Activated T-cell treated with anti-CD3 and anti-CD28 coated beads for 48 hours (primary cell): ENCODE measurements around the gene USP47.

ENCODE experiments used
- DNase-seq: peaks from one replicate; pipeline ENCODE4 v3.0.0-alpha.2; 2020; ENCODE audit warnings: low read depth

Gene USP47

GRCh38 chr11:11841723-11842420, at the start of gene USP47:
TSS of gene USP47 (plus strand) at chr11:11841972. CDS start at chr11:11842186, 214 bp downstream.
- DNase-seq = peak; percentile 92

GRCh38 chr11:11793073-11793472, 48.7 kb upstream of the USP47 start:
- DNase-seq = no peak

GRCh38 chr11:11798586-11799438, 43.0 kb upstream of the USP47 start:
- peak; percentile 34 for DNase-seq

GRCh38 chr11:11805228-11805627, 36.5 kb upstream of the USP47 start:
- DNase-seq = no peak

- no peak for DNase-seq
These were observed 35.7 kb upstream of the USP47 start for GRCh38 chr11:11806074-11806473.

GRCh38 chr11:11806586-11806985, 35.2 kb upstream of the USP47 start:
- DNase-seq = no peak

GRCh38 chr11:11807811-11808782, 33.7 kb upstream of the USP47 start:
- DNase-seq = no peak

- no peak for DNase-seq
These were observed 32.7 kb upstream of the USP47 start for GRCh38 chr11:11808992-11809615.

- DNase-seq = no peak
These were observed 30.7 kb upstream of the USP47 start for GRCh38 chr11:11810764-11811726.

GRCh38 chr11:11813288-11813962, 28.3 kb upstream of the USP47 start:
- no peak for DNase-seq

- no peak for DNase-seq
These were observed 26.9 kb upstream of the USP47 start for GRCh38 chr11:11814614-11815452.

- DNase-seq = no peak
These were observed 25.1 kb upstream of the USP47 start for GRCh38 chr11:11816511-11817314.

- no peak for DNase-seq
These were observed 23.8 kb upstream of the USP47 start for GRCh38 chr11:11817957-11818356.

GRCh38 chr11:11818529-11819121, 23.1 kb upstream of the USP47 start:
- no peak for DNase-seq

- DNase-seq = no peak
These were observed 19.9 kb upstream of the USP47 start for GRCh38 chr11:11821899-11822298.

- no peak for DNase-seq
These were observed 18.8 kb upstream of the USP47 start for GRCh38 chr11:11822946-11823345.

GRCh38 chr11:11826260-11826659, 15.5 kb upstream of the USP47 start:
- no peak for DNase-seq

GRCh38 chr11:11827272-11827671, 14.5 kb upstream of the USP47 start:
- DNase-seq = no peak
